Cerebellar cortex (tissue), 1 donor: ENCODE measurements around the gene IRX3.
"Not testable (repeated sequence)": the region's sequence is repeated elsewhere in the genome, so short reads cannot be mapped to it uniquely, and the experiment has no call there.

Source experiments
- DNase-seq: peaks from one replicate; pipeline ENCODE4 v3.0.0-alpha.2; 2015; ENCODE audit warnings: low spot score

The IRX3 gene

DNA sequence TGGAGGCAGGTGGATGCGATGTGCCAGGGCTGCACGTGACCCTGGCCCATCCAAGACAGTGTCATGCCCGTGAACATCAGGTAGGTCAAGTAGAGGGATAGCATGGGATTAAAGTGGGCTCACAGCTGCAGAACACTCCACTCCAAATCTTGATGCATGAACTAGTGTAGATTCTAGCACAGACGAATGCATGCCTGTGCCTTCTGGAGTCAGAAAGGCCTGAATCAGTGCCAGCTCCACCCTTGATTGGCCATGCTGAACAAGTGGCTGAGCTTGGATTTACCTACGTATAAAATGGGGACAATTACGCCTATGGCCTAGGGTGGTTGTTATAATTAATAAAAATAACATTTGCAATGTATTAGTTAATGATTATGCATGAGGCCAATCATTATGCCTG is 10.6 kb downstream of the IRX3 start:
- DNase-seq, result no peak

DNA sequence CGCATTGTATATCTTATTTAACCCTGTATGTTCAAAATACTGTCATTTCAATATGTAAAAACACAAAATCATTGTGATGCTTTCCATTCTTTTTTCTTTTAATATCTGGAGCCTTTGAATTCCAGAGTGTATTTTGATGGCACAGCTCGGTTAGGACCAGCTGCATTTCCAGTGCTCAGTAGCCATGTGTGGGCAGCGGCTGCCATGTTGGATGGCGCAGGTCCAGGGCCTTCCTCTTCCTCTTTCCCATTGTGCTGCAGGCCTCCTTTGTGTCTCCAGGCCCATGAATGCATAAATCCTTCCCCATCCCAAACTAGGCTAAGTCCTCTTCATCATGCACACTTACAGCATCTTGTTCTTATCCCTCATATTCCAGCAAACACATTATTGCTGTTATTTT is 13.0 kb downstream of the IRX3 start:
- no peak for DNase-seq

DNA sequence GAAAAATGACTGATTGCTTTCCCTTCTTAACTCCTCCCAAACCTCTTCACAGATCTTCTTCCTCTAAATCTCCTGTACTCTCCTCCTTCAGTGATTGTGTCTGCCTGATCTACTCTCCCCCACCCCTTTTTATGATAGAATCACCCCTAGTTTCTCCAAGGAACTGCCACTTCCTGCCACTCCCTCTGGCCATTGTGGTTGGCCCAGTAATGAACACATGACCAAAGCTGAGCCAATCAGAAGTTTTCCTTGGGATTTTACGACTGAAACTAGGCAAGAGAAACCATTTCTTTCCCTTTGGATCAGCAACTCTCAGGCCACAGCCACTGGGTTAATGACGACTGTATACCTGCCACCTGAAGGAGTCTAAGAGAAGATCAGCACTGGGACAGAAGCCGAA is 15.9 kb downstream of the IRX3 start:
- no peak for DNase-seq

DNA sequence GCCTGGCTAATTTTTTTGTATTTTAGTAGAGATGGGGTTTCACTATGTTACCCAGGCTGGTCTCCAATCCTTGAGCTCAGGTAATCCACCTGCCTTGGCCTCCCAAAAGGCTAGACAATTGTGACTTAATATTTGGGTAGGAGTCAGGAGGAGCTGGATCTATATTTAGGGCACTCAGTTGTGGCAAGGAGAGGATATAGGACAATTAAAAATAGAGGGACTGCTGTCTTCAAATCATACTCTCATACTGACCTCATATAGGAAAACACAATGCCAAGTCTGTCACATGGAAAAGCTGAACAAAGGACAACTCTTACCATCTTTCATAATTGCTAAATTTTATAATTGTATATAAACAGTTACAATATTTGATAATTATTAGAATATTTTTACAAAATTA is 17.1 kb downstream of the IRX3 start:
- no peak for DNase-seq

DNA sequence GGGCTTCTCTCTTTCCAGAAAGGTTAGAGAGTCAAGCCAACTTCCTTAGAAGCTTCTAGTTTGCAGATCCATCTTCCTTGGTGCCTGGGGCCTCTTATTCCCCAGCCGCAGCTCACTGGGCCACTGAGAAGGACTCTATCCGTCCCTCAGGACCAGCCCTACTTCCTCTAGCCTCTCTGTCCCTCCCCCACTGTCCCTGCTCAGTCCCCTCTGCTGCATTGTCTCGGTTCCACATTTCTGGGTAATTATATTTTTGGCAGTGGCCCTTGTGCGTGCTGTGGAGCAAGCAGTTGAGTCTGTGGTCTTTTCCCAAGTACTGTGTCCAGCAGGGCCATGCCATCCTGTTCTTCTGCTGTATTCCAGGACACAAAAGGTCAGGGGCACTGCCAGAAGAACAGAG is 17.8 kb downstream of the IRX3 start:
- DNase-seq, result no peak

DNA sequence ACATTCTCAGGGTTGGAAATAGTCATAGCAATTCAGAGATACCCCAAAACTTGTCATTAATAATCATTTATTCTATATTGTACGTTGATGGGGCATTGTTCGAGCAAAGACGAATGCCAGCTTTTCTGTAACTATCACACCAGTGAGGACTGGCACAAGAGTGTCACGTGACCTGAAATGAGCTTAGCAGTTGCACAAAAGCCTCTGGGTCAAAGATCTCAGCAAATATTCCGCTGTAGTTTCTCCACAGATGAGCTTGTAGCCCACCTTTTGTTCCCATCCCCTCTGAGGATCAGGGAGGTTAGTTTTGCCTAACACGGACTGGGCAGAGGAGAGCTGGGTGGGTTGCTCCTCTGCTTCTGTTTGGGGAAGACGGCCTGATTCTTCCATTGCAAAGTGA is 18.2 kb downstream of the IRX3 start:
- no peak for DNase-seq

DNA sequence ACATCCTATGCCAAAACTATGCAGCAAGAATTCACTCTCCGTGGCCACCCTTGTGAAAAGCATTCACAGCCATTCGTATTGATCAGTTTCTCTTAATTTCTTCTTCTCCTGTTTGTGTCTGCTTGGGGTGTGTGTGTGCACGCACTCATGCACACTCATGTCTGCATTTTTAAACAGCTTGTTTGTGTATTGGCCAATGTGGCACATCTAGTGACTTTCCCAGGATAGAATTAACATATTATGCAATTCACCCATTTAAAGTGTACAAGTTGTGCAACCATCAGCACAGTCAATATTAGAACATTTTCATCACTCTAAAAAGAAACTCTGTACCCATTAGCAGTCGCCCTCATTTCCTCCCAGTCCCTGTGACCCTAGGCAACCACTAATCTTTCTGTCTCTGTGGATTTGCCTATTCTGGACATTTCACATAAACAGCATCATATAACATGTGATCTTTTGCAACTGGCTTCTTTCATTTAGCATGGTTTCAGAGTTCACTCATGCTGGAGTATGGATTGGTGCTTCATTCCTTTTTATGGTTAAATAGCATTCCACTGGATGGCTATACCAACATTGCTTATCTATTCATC is 20.1 kb downstream of the IRX3 start:
- DNase-seq, result no peak

DNA sequence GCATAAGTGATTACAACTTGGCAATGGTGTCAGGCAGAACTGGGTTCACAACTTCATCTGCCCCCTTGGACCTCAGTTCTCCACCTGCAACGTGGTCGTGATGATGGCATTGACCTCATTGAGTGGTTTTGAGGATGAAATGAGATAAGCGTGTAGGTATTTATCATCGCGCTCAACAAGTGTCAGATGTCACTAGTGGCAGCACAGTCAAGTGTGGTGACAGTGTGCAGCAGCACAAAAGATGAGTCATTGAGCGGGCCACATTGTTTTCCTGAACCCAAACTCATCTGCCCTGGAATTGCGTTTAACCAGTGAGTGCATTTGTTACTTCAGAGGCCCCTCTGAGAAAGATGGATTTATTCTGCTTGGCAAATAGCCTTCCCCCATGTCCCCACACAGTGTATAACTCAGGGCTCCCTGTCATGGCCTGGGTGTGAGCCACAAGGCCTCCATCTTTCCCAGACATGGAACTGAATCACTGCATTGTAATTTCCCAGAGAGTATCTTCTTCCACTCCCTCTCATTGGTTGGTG is 20.9 kb downstream of the IRX3 start:
- DNase-seq, result no peak

DNA sequence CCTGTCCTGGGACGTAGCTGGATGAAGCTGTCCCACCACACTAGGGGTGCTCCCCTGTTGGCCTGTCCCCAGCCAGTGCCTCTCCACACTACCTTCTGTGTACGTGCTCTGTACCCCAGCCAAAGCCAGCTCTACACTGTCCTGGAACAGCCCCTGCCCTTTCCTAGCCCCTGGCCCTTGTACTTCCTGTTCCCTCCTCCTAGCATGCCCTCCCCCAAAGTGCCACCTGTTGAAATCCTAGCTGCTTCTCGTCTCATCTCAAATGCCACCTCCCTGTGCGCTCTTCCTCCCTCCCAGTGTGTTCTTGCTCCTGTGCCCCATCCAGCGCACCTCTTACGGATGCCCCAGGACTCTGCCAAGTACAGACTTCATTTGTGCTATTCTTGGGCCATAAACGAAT is 33.5 kb downstream of the IRX3 start:
- DNase-seq, result no peak

DNA sequence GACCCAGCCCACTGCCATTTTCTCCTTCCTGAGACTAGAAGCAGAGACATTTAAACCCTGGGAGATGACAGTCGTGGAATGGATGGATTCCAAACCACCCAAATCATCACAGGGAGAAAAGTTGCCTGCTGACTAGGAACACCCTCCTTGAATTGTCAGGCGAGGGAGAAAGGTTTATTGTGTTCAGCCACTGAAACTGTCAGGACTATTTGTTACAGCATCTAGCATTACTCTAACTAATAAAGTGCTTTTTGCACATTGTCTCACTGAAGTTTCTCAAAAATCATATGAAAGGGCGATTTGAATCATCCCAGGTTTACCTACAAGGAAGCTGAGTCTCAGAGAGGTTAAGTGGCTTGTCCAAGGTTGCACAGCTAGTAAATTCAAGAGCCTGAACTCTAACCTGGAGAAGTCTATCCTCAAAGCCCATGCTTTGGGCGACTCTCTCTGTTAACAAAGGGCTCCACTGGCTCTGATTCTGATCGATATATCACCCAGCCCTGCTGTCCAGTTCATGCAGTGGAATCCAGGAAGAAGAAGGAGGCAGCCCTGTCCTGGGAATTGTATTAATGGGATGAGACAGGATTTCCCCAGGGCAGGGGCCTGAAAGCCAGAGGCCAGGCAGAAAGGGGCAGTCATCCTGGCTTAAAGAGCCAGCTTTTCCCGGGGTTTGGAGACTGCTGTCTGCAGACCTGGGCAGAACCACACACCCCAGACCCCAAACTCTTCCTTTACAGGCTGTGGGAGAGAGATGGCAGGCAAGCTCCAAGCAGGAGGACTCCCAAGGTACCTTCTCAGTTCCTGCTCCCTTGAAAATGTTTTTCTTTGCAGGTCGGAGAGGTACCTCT is 37.5 kb downstream of the IRX3 start:
- no peak for DNase-seq

DNA sequence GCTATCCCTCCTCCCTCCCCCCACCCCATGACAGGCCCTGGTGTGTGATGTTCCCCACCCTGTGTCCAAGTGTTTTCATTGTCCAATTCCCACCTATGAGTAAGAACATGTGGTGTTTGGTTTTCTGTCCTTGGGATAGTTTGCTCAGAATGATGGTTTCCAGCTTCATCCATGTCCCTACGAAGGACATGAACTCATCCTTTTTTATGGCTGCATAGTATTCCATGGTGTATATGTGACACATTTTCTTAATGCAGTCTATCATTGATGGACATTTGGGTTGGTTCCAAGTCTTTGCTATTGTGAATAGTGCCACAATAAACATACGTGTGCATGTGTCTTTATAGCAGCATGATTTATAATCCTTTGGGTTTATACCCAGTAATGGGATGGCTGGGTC is 38.9 kb downstream of the IRX3 start:
- DNase-seq, result not testable (repeated sequence)

DNA sequence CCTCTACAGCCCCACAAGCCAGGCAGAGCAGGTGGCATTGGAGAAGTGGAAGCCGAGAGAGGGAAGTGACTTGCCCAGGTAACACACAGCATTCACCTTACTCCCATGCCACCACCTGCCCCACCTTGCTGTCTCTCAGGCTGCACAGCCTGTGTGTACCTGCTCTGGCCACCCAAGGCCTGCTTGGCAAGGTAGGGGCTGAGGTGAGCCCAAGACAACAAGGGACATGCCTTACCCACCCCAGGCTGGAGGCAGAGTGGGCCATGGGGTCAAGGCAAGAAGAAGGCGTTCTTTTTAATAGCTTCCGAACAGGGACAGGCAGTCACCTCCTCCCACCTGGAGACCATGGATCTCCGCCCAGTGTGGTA is 40.1 kb downstream of the IRX3 start:
- DNase-seq, result no peak

DNA sequence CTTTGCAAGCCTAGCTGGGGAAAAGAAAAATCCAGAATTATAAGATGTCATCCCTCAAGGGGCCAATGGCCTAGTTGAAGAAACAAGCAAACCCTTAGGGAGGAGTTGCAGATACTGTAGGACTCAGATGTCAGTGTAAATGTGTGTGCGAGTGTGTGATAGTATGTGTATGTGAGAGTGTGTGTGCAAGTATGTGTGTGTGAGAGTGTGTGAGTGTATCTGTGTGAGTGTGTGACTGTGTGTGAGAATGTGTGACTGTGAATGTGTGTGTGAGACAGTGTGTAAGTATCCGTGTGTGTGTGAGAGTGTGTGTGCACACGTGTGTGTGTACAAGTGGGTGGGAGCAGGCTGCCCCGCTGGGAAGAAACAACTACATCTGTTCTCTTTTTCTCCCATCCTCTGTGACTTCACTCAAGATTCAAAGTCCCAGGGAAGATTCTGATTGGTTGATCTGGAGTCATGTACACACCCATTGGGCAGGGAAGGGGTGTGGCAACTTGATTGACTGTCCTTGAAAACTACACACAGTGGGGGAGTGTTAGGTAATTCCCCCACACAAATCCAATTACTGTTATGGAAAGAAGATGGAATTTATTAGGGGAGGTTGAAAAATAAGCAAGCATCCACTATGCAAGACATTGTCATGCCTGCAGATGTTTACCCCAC is 40.7 kb downstream of the IRX3 start:
- no peak for DNase-seq

DNA sequence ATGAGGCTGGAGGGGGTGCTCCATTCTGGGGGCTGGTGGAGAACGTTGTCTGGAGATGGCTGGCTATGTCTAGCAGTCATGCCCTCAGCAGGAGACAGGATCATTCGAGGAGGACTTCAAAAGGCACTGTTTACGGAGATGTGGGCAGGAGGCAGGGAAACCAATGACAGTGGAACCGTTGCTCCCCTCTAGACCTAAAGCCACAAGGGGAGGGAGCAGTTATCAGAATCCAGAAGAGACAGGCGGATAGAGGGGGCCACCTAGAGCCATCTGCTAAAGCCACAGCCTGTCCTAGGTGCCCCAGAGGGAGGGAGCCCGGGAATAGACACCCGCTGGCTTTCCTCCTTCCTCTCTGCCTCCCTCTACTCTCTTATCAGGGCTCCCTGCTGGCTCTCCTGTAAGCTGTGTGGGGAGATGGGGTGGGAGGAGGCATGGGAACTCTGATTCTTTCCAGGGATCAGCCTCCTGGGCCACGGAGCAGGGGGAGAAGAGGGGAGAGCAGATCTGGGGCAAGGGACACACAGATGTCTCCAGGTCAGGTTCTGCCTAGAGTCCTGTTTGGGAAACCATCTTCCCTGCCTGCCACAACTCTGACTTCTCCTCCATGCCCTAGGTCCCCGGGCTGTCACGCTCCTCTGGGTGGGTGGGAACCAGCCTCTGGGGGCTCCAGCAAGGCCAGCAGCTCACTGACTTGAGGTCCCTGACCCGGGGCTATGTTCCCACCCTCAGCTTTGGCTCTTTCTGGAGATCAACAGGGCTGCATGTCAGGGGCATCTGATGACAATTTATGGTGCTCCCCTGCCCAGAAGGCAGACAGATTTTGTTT is 42.3 kb downstream of the IRX3 start:
- no peak for DNase-seq

DNA sequence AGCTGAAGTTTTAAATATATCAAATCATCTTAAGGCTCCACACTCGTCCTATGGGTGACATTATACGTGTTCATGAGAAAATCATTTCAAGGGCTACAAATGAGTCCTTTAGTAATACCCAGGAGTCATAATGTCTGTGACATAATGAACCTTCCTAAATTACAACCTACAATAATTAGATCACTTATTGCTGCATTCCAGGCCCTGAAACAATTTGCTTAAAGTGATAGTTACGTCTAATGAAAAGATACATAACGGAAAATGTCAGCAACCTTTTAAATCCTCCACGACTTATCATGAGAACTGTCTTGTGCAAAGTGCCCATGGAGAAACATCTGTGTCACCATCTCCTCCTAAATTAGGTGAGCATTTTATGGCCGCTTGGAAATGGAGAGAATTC is 43.4 kb downstream of the IRX3 start:
- no peak for DNase-seq

DNA sequence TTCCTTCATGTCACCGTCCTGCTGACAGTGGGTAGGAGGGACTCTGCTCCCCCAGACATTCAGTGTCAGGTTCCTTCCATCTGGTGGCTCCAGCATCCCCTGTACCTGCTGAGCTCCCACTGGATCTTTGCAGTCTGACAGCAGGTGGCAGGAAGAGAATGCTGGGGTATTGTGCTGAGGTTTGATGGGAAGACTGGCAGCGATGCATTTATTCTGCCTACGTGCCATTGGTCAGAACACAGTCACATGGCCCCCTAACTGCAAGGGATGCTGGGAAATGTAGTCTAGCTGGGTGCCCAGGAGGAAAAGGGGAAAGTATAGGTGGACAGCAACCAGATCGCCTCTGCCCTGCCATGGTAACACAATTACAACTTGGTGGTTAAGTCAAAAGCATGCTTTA is 44.4 kb downstream of the IRX3 start:
- no peak for DNase-seq

DNA sequence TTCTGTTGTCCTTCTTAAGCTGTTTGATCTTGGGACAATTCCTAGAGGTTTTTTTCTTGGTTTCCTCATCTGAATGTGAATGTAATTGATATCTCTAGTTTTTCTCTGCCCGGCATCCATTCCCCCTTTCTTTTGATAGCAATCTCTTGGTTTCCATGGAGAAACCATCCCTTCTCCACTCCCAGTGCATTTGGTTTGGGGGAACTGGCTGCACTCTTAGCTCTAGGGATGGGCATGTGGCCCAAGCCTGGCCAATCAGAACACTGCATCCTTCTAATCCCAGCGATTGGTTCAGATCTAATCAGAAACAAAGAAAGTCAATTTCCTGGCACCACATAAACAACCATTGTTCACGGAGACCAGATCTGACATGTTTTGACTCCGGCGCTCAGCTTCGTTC is 45.1 kb downstream of the IRX3 start:
- no peak for DNase-seq

DNA sequence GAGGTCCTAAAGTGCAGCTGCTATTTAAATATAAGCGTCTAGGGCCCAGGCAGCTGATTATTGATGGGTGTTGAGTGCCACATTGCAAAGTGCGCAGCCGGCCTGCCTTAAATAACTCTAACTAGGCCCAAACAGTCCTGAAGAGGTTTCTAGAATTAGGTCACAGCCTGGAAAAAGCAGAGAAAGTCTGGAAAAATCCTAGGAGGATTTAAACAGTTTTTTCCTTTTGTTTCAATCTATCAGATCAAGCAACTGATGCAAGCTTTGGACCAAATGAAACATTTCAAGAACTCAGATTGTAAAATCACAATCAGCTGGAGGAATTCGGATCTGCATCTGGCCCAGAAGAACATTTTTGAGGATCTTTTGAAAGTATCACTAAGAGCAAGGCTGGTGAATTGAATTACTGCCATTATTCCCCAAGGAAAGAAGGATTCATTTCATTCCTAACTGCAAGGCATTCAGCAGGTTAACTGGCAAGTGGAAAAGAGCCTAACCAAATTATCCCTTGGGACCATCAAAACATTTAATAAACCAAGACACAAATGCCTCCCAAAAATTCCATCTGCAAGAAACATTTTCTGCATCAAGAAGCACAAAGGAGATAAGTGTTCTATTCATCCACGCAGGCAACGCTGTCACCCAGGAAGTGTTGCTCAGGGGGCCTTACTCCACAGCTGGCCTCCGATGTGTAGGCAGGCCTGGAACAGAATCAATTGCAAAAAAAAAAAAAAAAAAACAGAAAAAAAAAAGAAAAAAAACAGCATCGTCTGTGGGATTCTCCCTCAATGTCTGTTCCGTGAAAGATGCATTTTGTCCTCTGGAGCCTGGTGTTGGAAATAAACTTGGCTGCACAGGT is 46.1 kb downstream of the IRX3 start:
- DNase-seq, result no peak

DNA sequence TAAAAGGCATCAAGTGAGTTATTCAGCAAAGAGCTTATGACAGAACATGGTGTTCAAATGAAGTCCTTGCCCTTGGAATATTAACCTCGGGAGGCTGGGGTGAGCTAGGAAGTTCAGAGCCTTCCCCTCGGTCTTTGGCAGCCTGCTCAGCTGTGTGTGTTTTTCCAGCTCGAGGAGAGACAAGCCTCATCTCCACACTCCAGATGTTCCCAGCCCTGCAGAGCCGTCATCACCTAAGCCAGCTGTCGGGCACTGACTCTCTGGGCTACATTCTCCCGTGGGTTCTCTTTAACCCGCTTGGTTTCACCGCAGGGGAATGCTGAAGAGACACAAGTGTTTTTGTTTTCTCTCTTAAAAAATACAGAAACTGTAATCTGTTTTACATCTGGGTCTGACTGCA is 47.1 kb downstream of the IRX3 start:
- DNase-seq, result no peak

DNA sequence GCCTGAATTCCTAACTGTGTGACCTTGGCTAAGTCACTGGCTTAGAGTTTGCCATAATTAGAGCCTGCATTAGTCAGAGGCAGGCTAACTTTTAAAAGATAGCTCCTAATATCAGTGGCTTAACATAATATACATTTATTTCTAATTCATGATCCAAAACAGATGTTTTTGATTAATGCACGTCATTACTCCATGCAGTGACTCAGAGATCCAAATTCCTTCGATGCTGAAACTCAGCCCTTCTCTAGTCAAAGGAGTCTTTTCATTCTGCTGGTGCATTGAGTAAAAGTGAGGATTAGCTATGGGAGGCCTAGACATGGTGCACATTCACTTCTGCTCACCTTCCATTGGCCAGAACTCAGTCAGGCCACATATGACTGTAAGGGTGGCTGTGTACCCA is 49.8 kb downstream of the IRX3 start:
- DNase-seq, result no peak

DNA sequence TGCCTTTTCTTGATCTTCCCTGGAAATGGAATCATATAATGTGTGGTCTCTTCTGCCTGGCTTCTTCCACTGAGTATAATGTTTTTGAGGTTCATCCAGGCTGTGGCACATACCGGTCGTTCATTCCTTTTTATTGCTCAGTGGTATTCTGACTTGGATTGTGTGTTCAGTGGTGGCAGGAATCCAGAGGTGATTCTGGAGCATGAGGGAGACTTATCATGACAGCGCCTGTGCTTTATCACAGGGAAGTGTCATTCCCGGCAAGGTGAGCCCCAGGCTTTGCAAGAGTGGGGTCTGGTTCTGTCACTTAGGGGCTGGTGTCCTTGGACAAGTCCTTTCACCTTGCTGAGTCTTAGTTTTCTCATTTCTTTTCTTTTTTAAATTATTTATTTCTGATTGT is 53.0 kb downstream of the IRX3 start:
- DNase-seq, result no peak
